HepG2 (cell line): Measurements from ENCODE around the gene PRSS22. TPM values are rescaled to one million over a fixed set of nuclear protein-coding genes. Genes with fewer than 3 reads are reported as not detected.

ENCODE experiments used
- ATAC-seq: fragments of 200-7000 bp; cut with Tn5 transposase; 3 replicates; pipeline ENCODE4 v1.9.1; 2020; ENCODE audit warnings: mild to moderate bottlenecking, moderate library complexity
- BruUV-seq: library from RNA; stranded (reverse); fragments of 400-500 nt; replicated peaks from 2 replicates; lab custom pipeline; 2021; lab: Mats Ljungman, UMichigan
- CTCF ChIA-PET: fragments of 300-600 bp; formaldehyde crosslinking; extraction: SDS; loops from one replicate; lab custom pipeline; 2021; ENCODE audit warnings: low total read pairs, inconsistent platforms, low intra/inter-chr PET ratio; lab: Yijun Ruan, JAX
- POLR2A ChIA-PET: fragments of 350-600 bp; sonication (Branson Sonifier 250); formaldehyde crosslinking; loops from one replicate; lab custom pipeline; 2020; ENCODE audit warnings: antibody characterized with exemption, inconsistent platforms; lab: Yijun Ruan, JAX
- DNase-seq: peaks from one replicate; pipeline ENCODE4 v3.0.0-alpha.2; 2015; ENCODE audit warnings: low spot score
- FAIRE-seq: peaks from 3 replicates; lab custom pipeline; 2011; peaks lifted over from hg19 to GRCh38; lab: Jason Lieb, UNC
- H2AFZ ChIP-seq: one replicate; pipeline ENCODE4 v1.6.1; 2011; ENCODE audit warnings: low read length, inconsistent platforms
- H3K27ac ChIP-seq: fragments of 300-600 bp; 3 replicates; pipeline ENCODE4 v1.8.0; 2011; ENCODE audit warnings: mixed run types, mild to moderate bottlenecking, mixed read lengths, low read length, inconsistent platforms; ENCODE audit not compliant: insufficient read depth; ENCODE audit errors: extremely low read length
- H3K27me3 ChIP-seq, 2 experiments: fragments of 200-600 bp in 1 of 2; 2 replicates in 1 of 2; 3 replicates in 1 of 2; pipeline versions ENCODE4 v1.6.0 to v1.8.0; 2011; ENCODE audit warnings: low read length in 2 of 2, mild to moderate bottlenecking in 2 of 2, moderate library complexity in 2 of 2, inconsistent platforms in 1 of 2; ENCODE audit not compliant: insufficient read depth in 2 of 2, control insufficient read depth in 1 of 2
- H3K36me3 ChIP-seq, 2 experiments: fragments of 200-600 bp in 1 of 2; replicated peaks in 1 of 2; 2 replicates in 1 of 2; 3 replicates in 1 of 2; pipeline versions ENCODE4 v1.5.1 to v1.8.0; 2011; ENCODE audit warnings: low read length in 2 of 2, inconsistent platforms in 1 of 2; ENCODE audit not compliant: insufficient read depth in 2 of 2, control insufficient read depth in 1 of 2
- H3K4me1 ChIP-seq: 2 replicates; pipeline ENCODE4 v1.5.1; 2012; ENCODE audit warnings: low read length, inconsistent platforms; ENCODE audit not compliant: insufficient read depth
- H3K4me2 ChIP-seq: 2 replicates; pipeline ENCODE4 v1.6.0; 2011; ENCODE audit warnings: low read depth, low read length, inconsistent platforms
- H3K4me3 ChIP-seq, 3 experiments: fragments of 200-600 bp in 1 of 3; sonication (generic), shearing (Covaris generic) in 1 of 3; replicated peaks in 1 of 3; 2 replicates each; pipeline ENCODE4 v1.5.1; 2011 to 2016; ENCODE audit warnings: low read length in 3 of 3, inconsistent platforms in 2 of 3, low read depth in 2 of 3, mild to moderate bottlenecking in 2 of 3, control low read depth in 1 of 3, mixed read lengths in 1 of 3; ENCODE audit not compliant: insufficient read depth in 1 of 3
- H3K79me2 ChIP-seq: one replicate; pipeline ENCODE4 v1.6.1; 2011; ENCODE audit warnings: low read length, inconsistent platforms; ENCODE audit not compliant: insufficient read depth
- H3K9ac ChIP-seq: 2 replicates; pipeline ENCODE4 v1.6.0; 2011; ENCODE audit warnings: mild to moderate bottlenecking, low read depth, low read length, inconsistent platforms; ENCODE audit not compliant: insufficient read depth
- H3K9me3 ChIP-seq: 2 replicates; pipeline ENCODE4 v1.5.1; 2012; ENCODE audit warnings: mild to moderate bottlenecking, low read length
- H4K20me1 ChIP-seq: 2 replicates; pipeline ENCODE4 v1.6.0; 2011; ENCODE audit warnings: inconsistent platforms, mild to moderate bottlenecking, low read length, moderate library complexity; ENCODE audit not compliant: insufficient read depth
- EZH2 ChIP-seq: conservative IDR thresholded peaks from 2 replicates; pipeline ENCODE4 v1.6.1; 2012; ENCODE audit warnings: mild to moderate bottlenecking, low read depth, low read length, moderate library complexity
- HMGXB4 ChIP-seq, 2 experiments: sonication (generic) in 1 of 2; formaldehyde crosslinking in 1 of 2; IDR thresholded peaks; 2 replicates each; pipeline versions ENCODE4 v1.4.0 to v1.6.1; 2018 to 2020; ENCODE audit warnings: missing genetic modification reagents in 2 of 2, borderline replicate concordance in 1 of 2, low read depth in 1 of 2, mild to moderate bottlenecking in 1 of 2, missing biosample characterization in 1 of 2
- HNRNPL ChIP-seq: fragments of 200-400 bp; formaldehyde crosslinking; IDR thresholded peaks from 2 replicates; pipeline ENCODE4 v1.6.1; 2017; ENCODE audit warnings: mild to moderate bottlenecking, low read depth, low read length
- MAX ChIP-seq: IDR thresholded peaks from 2 replicates; pipeline ENCODE4 v1.6.1; 2012; ENCODE audit warnings: inconsistent platforms
- MAZ ChIP-seq, 2 experiments: sonication (generic) in 1 of 2; formaldehyde crosslinking in 1 of 2; IDR thresholded peaks; 2 replicates each; pipeline versions ENCODE4 v1.5.0 to v1.6.1; 2012 to 2020; ENCODE audit warnings: low read depth in 2 of 2, mild to moderate bottlenecking in 2 of 2, borderline replicate concordance in 1 of 2, improper control_type of control experiment in 1 of 2, low read length in 1 of 2, missing genetic modification reagents in 1 of 2, moderate library complexity in 1 of 2
- MEIS1 ChIP-seq: sonication (generic); formaldehyde crosslinking; IDR thresholded peaks from 2 replicates; pipeline ENCODE4 v1.9.0; 2021; ENCODE audit warnings: mild to moderate bottlenecking, missing genetic modification reagents, moderate library complexity, borderline replicate concordance
- MIER2 ChIP-seq: IDR thresholded peaks from 2 replicates; pipeline ENCODE4 v1.6.1; 2016; ENCODE audit warnings: missing biosample characterization, missing genetic modification reagents
- RBM39 ChIP-seq: fragments of 200-400 bp; formaldehyde crosslinking; IDR thresholded peaks from one replicate; pipeline ENCODE4 v1.6.1; 2018; ENCODE audit warnings: antibody characterized with exemption, mild to moderate bottlenecking, low read depth, low read length; ENCODE audit not compliant: poor library complexity, severe bottlenecking
- RFX1 ChIP-seq: fragments of 450-650 bp; IDR thresholded peaks from 2 replicates; pipeline ENCODE4 v1.6.1; 2017
- SAP130 ChIP-seq: IDR thresholded peaks from 2 replicates; pipeline ENCODE4 v1.6.1; 2016; ENCODE audit warnings: low read depth
- SMYD3 ChIP-seq: sonication (generic); formaldehyde crosslinking; IDR thresholded peaks from 2 replicates; pipeline ENCODE4 v1.8.1; 2023; ENCODE audit warnings: mild to moderate bottlenecking, missing genetic modification reagents
- SRSF4 ChIP-seq: fragments of 200-400 bp; formaldehyde crosslinking; IDR thresholded peaks from one replicate; pipeline ENCODE4 v1.6.1; 2018; ENCODE audit warnings: mild to moderate bottlenecking, low read depth, low read length, moderate library complexity; ENCODE audit not compliant: poor library complexity, severe bottlenecking
- ZNF574 ChIP-seq: sonication (generic); formaldehyde crosslinking; IDR thresholded peaks from 2 replicates; pipeline ENCODE4 v1.4.0; 2020; ENCODE audit warnings: missing genetic modification reagents
- ZNF619 ChIP-seq: sonication (generic); formaldehyde crosslinking; IDR thresholded peaks from 2 replicates; pipeline ENCODE4 v1.4.0; 2020; ENCODE audit warnings: mild to moderate bottlenecking, missing genetic modification reagents
- ZNF713 ChIP-seq: sonication (generic); formaldehyde crosslinking; IDR thresholded peaks from 2 replicates; pipeline ENCODE4 v1.4.0; 2020; ENCODE audit warnings: mild to moderate bottlenecking, missing genetic modification reagents
- ZSCAN5A ChIP-seq: sonication (generic); formaldehyde crosslinking; IDR thresholded peaks from 2 replicates; pipeline ENCODE4 v1.8.0; 2022; ENCODE audit warnings: mild to moderate bottlenecking, missing genetic modification reagents, borderline replicate concordance
- WGBS: methylation state at CpG from one replicate; pipeline ENCODE4 v1.1.6; 2017; ENCODE audit warnings: low lambda C conversion rate; 5-methylcytosine and 5-hydroxymethylcytosine counted together
- in situ Hi-C: cut with HindIII; loops from 2 replicates; pipeline ENCODE4 v1.10.0; 2017; ENCODE audit warnings: low pct_unique_long_range_greater_than_20kb; ENCODE audit not compliant: extremely low pct_ligation_motif_present
- intact Hi-C: fragments of 100-400 bp; cut with micrococcal nuclease; formaldehyde crosslinking; loops from one replicate; pipeline ENCODE4 v1.10.0; 2022; ENCODE audit not compliant: unreplicated experiment
- polyA plus RNA-seq, 8 experiments: library from polyadenylated mRNA; depleted of rRNA in 3 of 8; stranded (reverse) in 7 of 8; unstranded in 1 of 8; fragments of >200 nt; fragmentation: Illumina TruSeq in 4 of 8; extraction: Trizol in 4 of 8; gene quantifications; 2 replicates each; pipeline versions ENCODE4 v1.2.1 to v1.2.3, GENCODE V29; 2011 to 2016; ENCODE audit warnings: low read depth in 4 of 8, missing spikeins in 1 of 8, mixed read lengths in 1 of 8; ENCODE audit not compliant: insufficient read depth in 1 of 8
- total RNA-seq, 5 experiments: library from RNA; depleted of rRNA; stranded (reverse); fragments of >200 nt; fragmentation: Illumina TruSeq; extraction: Trizol; gene quantifications; 2 replicates each; pipeline ENCODE4 v1.2.3, GENCODE V29; 2016; ENCODE audit warnings: low read depth in 1 of 5

Gene PRSS22
- total and polyA plus RNA-seq, 2 of the 13 experiments (the other 11 are each of a cell fraction or from before 2014, with no cell fraction given): 0.24 to 0.32 TPM

- 7% methylated on average over 3 of the region's 12 CpGs for WGBS
- peaks cover 39% of the 10 kb centered on the region for H3K4me1 ChIP-seq
- no peaks in the 10 kb centered on the region for H4K20me1 ChIP-seq
- ATAC-seq: peak; percentile 91
- FAIRE-seq: peak; percentile 73
- H3K4me2 ChIP-seq: no peak overlapping the region
- in situ Hi-C loops: loop anchor here (5.0 kb wide), 2 partner anchors 33 to 73 kb away; partner anchors contain the start of gene FLYWCH1
- POLR2A ChIA-PET: interaction anchor here (1.4 to 1.8 kb wide), 3 partner anchors 9 to 67 kb away, joined by 7 to 19 read pairs (median 9); partner anchors contain the start of gene ZG16B
- H3K36me3 ChIP-seq: no peaks in the 10 kb centered on the region
- DNase-seq: peak; percentile 72
- no peaks in the 10 kb centered on the region for H3K79me2 ChIP-seq
- BruUV-seq: no TSS peak
- H3K4me3 ChIP-seq: no peak overlapping the region
- H3K9me3 ChIP-seq: no peaks in the 10 kb centered on the region
- intact Hi-C loops: loop anchor here (1.0 to 2.0 kb wide), 3 partner anchors 16 to 80 kb away; no protein-coding TSS in a partner anchor
- no peak overlapping the region for H3K27ac ChIP-seq
- no peak overlapping the region for H2AFZ ChIP-seq
- CTCF ChIA-PET: interaction anchor here (0.6 to 3.0 kb wide), 6 partner anchors 30 to 88 kb away, joined by 3 to 19 read pairs (median 6); no protein-coding TSS in a partner anchor
- H3K27me3 ChIP-seq: peaks cover 3 to 4% of the 10 kb centered on the region in 2 experiments; a peak in 2 of 5 replicates
- H3K9ac ChIP-seq: no peak overlapping the region
- peak; percentile 45; the same call in 1 of the 2 replicates for TF ChIP-seq MAX
- 0 out of 2 replicates have a peak, but pooled peaks have one; percentile 51 for TF ChIP-seq HNRNPL
- no peak for TF ChIP-seq ZSCAN5A (CRISPR knock-in tag)
- no peak for TF ChIP-seq EZH2
- peak; percentile 35; the same call in 1 of the 2 replicates for TF ChIP-seq ZNF574 (CRISPR knock-in tag)
- no peak for TF ChIP-seq MAZ (IDR thresholded peaks at IDR 0.05; ENCODE audit: borderline replicate concordance, low read depth, low read length)
- 0 out of 2 replicates have a peak, but pooled peaks have one; percentile 15 for TF ChIP-seq MAZ (CRISPR knock-in tag; IDR thresholded peaks at IDR 0.05; ENCODE audit: low read depth)
- TF ChIP-seq SMYD3 (CRISPR knock-in tag): no peak
- no peak for TF ChIP-seq SRSF4
- 0 out of 2 replicates have a peak, but pooled peaks have one; percentile 30 for TF ChIP-seq MEIS1 (CRISPR knock-in tag)
- TF ChIP-seq ZNF713: 0 out of 2 replicates have a peak, but pooled peaks have one; percentile 45
- TF ChIP-seq RBM39: peak; percentile 25
- peak; percentile 68 to 75; a peak in 3 of 4 replicates for TF ChIP-seq HMGXB4 (CRISPR knock-in tag; IDR thresholded peaks at IDR 0.05; ENCODE audit: borderline replicate concordance in 1 of 2, low read depth in 1 of 2)
- peak; percentile 58; the same call in 1 of the 2 replicates for TF ChIP-seq MIER2
- peak; percentile 51; the same call in 1 of the 2 replicates for TF ChIP-seq SAP130
- 0 out of 2 replicates have a peak, but pooled peaks have one; percentile 31 for TF ChIP-seq ZNF619 (CRISPR knock-in tag)
- TF ChIP-seq RFX1: peak; percentile 50
These were observed 19.0 kb downstream of the PRSS22 start for GRCh38 chr16:2838928-2839327.
